Neuronal stem cell (in vitro differentiated cells): ENCODE results near the gene OSBPL2.

ENCODE experiments used
- DNase-seq: peaks from one replicate; pipeline ENCODE4 v3.0.0-alpha.2; 2013; ENCODE audit warnings: low spot score
- H2AFZ ChIP-seq: one replicate; pipeline ENCODE4 v1.6.1; 2013; ENCODE audit warnings: mild to moderate bottlenecking, low read length, inconsistent platforms
- H2AK5ac ChIP-seq: 2 replicates; pipeline ENCODE4 v1.6.1; 2013; ENCODE audit warnings: low read depth, mild to moderate bottlenecking, inconsistent platforms, low read length, moderate library complexity, mixed read lengths
- H2BK120ac ChIP-seq: 2 replicates; pipeline ENCODE4 v1.6.1; 2013; ENCODE audit warnings: low read depth, mild to moderate bottlenecking, inconsistent platforms, low read length, moderate library complexity, mixed read lengths
- H2BK12ac ChIP-seq: one replicate; pipeline ENCODE4 v1.6.1; 2013; ENCODE audit warnings: low read length, inconsistent platforms
- H2BK15ac ChIP-seq: 2 replicates; pipeline ENCODE4 v1.6.1; 2013; ENCODE audit warnings: mild to moderate bottlenecking, low read length, inconsistent platforms, mixed read lengths
- H2BK5ac ChIP-seq: one replicate; pipeline ENCODE4 v1.6.1; 2013; ENCODE audit warnings: inconsistent platforms, mild to moderate bottlenecking, low read length, moderate library complexity
- H3K14ac ChIP-seq: one replicate; pipeline ENCODE4 v1.6.1; 2013; ENCODE audit warnings: low read length, inconsistent platforms
- H3K18ac ChIP-seq: 2 replicates; pipeline ENCODE4 v1.6.1; 2013; ENCODE audit warnings: low read length, inconsistent platforms
- H3K23ac ChIP-seq: 2 replicates; pipeline ENCODE4 v1.6.1; 2013; ENCODE audit warnings: low read depth, mild to moderate bottlenecking, mixed read lengths, low read length, inconsistent platforms; ENCODE audit not compliant: poor library complexity
- H3K27ac ChIP-seq: replicated peaks from 3 replicates; pipeline ENCODE4 v1.5.1; 2013; ENCODE audit warnings: low read length, inconsistent platforms
- H3K27me3 ChIP-seq, 3 experiments: 2 replicates each; pipeline ENCODE4 v1.6.1; 2013; ENCODE audit warnings: low read length in 3 of 3, mild to moderate bottlenecking in 2 of 3, inconsistent platforms in 1 of 3, low read depth in 1 of 3, mixed read lengths in 1 of 3, moderate library complexity in 1 of 3; ENCODE audit not compliant: control insufficient read depth in 3 of 3, insufficient read depth in 3 of 3
- H3K36me3 ChIP-seq, 2 donors: replicated peaks in 1 of 2; 2 replicates each; pipeline ENCODE4 v1.6.1; 2013; ENCODE audit warnings: low read length in 2 of 2; ENCODE audit not compliant: control insufficient read depth in 2 of 2, insufficient read depth in 2 of 2
- H3K4ac ChIP-seq: 2 replicates; pipeline ENCODE4 v1.6.1; 2013; ENCODE audit warnings: inconsistent platforms, mild to moderate bottlenecking, low read length, moderate library complexity
- H3K4me1 ChIP-seq, 2 donors: 1 replicate in 1 of 2; 2 replicates in 1 of 2; pipeline ENCODE4 v1.6.1; 2013; ENCODE audit warnings: low read length in 2 of 2, low read depth in 1 of 2; ENCODE audit not compliant: control insufficient read depth in 2 of 2, insufficient read depth in 1 of 2
- H3K4me2 ChIP-seq: one replicate; pipeline ENCODE4 v1.6.1; 2013; ENCODE audit warnings: mild to moderate bottlenecking, low read length, inconsistent platforms; ENCODE audit not compliant: insufficient read depth, poor library complexity, severe bottlenecking
- H3K4me3 ChIP-seq, 2 donors: 2 replicates each; pipeline ENCODE4 v1.5.1; 2013; ENCODE audit warnings: low read length in 2 of 2, mild to moderate bottlenecking in 2 of 2, inconsistent platforms in 1 of 2, moderate library complexity in 1 of 2
- H3K79me1 ChIP-seq: one replicate; pipeline ENCODE4 v1.6.1; 2013; ENCODE audit warnings: low read depth, mild to moderate bottlenecking, inconsistent platforms, low read length, moderate library complexity
- H3K9ac ChIP-seq: one replicate; pipeline ENCODE4 v1.6.1; 2013; ENCODE audit warnings: mild to moderate bottlenecking, low read depth, low read length, inconsistent platforms; ENCODE audit not compliant: poor library complexity
- H3K9me3 ChIP-seq, 2 donors: replicated peaks in 1 of 2; 2 replicates each; pipeline versions ENCODE3 to v1.6.1; 2013; ENCODE audit warnings: low read length in 2 of 2, mild to moderate bottlenecking in 2 of 2, inconsistent platforms in 1 of 2, low read depth in 1 of 2, mixed read lengths in 1 of 2, moderate library complexity in 1 of 2; ENCODE audit not compliant: control insufficient read depth in 2 of 2, insufficient read depth in 1 of 2
- H4K8ac ChIP-seq: one replicate; pipeline ENCODE4 v1.6.1; 2013; ENCODE audit warnings: low read depth, mild to moderate bottlenecking, inconsistent platforms, low read length, moderate library complexity
- H4K91ac ChIP-seq: one replicate; pipeline ENCODE4 v1.6.1; 2013; ENCODE audit warnings: low read length, low read depth, mild to moderate bottlenecking, inconsistent platforms; ENCODE audit not compliant: poor library complexity
- WGBS, 2 donors: extraction: QIAGEN DNeasy Blood & Tissue Kit; methylation state at CpG; one replicate each; pipeline ENCODE4 v1.1.7; 2013; ENCODE audit warnings: missing lambda C conversion rate in 2 of 2, mixed read lengths in 1 of 2; ENCODE audit not compliant: insufficient read length in 2 of 2, insufficient replicate concordance in 1 of 2; ENCODE audit errors: extremely low coverage in 2 of 2; 5-methylcytosine and 5-hydroxymethylcytosine counted together

The OSBPL2 gene

DNA sequence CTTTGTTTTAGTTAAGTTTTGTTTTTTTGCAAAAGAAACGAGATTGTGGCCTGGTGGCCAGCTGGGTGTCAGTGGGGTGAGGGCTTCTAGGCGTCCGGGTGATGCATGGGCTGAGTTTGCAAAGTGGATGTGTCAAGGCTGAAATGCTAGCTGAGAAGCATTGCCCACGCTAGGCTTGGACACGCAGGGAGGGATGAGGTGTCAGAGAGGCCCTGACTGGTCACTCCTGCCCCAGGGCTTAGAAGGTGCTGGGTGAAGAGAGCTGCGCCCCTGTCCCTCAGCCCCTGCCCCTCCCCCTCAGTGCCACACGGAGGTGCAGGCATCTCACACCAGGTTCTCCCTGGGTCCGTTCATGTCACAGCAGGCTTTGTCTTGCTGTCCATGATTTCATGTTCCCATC, 8.1 kb downstream of the OSBPL2 start:
- H3K79me1 ChIP-seq: peaks cover 29% of the 10 kb centered on the region
- peaks cover 6 to 27% of the 10 kb centered on the region in 2 donors for H3K36me3 ChIP-seq
- no peak overlapping the region for H3K23ac ChIP-seq
- peak overlapping the region; percentile 25 for H3K14ac ChIP-seq
- WGBS, 2 donors: no CpG with 5 or more reads among the region's 8 CpGs
- H4K8ac ChIP-seq: no peak overlapping the region
- H3K4me2 ChIP-seq: no peak overlapping the region
- no peaks in the 10 kb centered on the region for H3K9me3 ChIP-seq
- DNase-seq: no peak
- H3K27me3 ChIP-seq: no peaks in the 10 kb centered on the region
- no peak overlapping the region for H3K9ac ChIP-seq
- H3K18ac ChIP-seq: no peak overlapping the region
- no peak overlapping the region for H3K4ac ChIP-seq
- no peak overlapping the region for H2BK5ac ChIP-seq
- no peak overlapping the region for H3K27ac ChIP-seq
- H2AK5ac ChIP-seq: no peak overlapping the region
- H2BK12ac ChIP-seq: no peak overlapping the region
- H3K4me1 ChIP-seq: no peaks in the 10 kb centered on the region
- H3K4me3 ChIP-seq: no peak overlapping the region
- H2AFZ ChIP-seq: no peak overlapping the region
- no peak overlapping the region for H2BK15ac ChIP-seq
- no peak overlapping the region for H4K91ac ChIP-seq
- H2BK120ac ChIP-seq: no peak overlapping the region

DNA sequence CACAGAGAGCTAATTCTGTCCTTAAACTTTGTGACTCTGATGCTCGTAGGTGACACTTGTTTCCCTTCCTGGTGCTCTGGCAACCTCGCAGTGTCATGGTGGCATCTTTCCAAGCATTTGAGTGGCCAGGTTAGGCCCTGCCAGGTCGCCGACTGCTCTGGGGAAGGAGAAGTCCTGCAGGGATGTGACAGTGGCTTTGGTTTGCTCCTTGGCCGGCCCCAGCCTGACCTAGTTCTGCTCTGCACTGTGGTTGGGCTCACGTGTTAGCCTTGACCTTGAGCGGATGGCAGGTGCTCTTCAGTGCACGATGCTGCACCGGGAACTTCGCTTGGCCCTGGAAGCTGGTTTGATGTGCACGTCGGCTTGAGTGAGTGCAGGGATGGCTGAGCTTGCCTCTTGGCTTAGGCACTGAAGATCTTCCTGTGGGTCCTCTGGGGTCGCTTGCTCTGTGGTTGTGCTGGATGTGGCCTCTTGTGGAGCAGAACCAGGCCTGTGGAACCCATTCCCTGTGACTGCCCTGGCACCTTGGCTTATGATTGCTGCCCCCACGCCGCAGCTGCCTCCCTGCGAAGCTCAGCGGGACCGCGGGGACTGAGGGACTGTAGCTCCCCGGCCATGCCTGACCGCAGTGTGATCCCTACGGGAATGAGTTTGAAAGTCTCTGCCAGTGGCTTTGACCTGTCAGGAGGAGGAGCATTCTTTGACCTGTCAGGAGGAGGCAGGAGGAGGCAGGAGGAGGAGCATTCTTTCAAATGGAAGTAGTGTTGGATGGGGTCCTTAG, 8.7 kb downstream of the OSBPL2 start:
- H3K9ac ChIP-seq: peak overlapping the region; percentile 64
- H3K27ac ChIP-seq: no peak overlapping the region
- peaks cover 0 to under 1% of the 10 kb centered on the region in 2 donors for H3K9me3 ChIP-seq
- no peak overlapping the region for H3K23ac ChIP-seq
- peak overlapping the region; percentile 35 for H3K18ac ChIP-seq
- no peak for DNase-seq
- no peak overlapping the region for H3K4ac ChIP-seq
- no peak overlapping the region for H3K4me2 ChIP-seq
- no peaks in the 10 kb centered on the region for H3K27me3 ChIP-seq
- H3K79me1 ChIP-seq: peaks cover 26% of the 10 kb centered on the region
- H3K4me3 ChIP-seq: no peak overlapping the region
- no peak overlapping the region for H2BK120ac ChIP-seq
- no peak overlapping the region for H2BK12ac ChIP-seq
- no peak overlapping the region for H2AK5ac ChIP-seq
- H2BK15ac ChIP-seq: no peak overlapping the region
- WGBS, 2 donors: no CpG with 5 or more reads among the region's 22 CpGs
- no peaks in the 10 kb centered on the region for H3K4me1 ChIP-seq
- no peak overlapping the region for H2BK5ac ChIP-seq
- H3K36me3 ChIP-seq: peaks cover 7 to 22% of the 10 kb centered on the region in 2 donors
- no peak overlapping the region for H4K91ac ChIP-seq
- H3K14ac ChIP-seq: peak overlapping the region; percentile 25
- H2AFZ ChIP-seq: no peak overlapping the region
- H4K8ac ChIP-seq: no peak overlapping the region

DNA sequence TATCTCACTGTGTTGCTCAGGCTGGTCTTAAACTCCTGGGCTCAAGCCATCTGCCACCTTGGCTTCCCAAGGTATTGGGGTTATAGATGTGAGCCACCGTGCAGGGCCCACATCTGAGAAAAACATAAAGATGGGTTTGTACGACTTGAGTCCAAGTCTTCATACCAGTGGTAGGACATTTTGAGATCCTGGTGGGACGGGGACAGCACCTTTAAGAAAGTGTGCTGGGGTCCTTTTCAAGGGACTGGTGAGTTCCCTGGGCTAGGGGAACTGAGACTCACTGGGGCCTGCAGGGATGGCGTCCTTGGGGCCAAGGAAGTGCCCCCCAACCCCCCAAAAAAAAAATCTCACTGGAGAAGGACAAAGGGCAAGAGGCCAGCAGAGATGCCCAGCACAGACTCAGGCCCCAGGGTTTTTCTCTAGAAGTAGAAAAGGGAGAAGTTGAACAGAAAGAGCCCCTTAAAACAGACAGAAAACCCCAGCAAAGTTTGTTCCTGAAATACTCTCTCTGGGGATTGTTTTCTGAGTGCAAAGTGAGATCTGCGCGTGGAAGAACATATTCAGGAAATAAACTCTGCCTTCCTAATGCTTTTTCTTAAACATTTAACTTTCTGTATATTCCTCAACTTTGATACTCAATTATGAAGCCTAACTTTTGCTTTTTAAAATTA, 10.7 kb downstream of the OSBPL2 start:
- no CpG with 5 or more reads among the region's 6 CpGs for WGBS, 2 donors

DNA sequence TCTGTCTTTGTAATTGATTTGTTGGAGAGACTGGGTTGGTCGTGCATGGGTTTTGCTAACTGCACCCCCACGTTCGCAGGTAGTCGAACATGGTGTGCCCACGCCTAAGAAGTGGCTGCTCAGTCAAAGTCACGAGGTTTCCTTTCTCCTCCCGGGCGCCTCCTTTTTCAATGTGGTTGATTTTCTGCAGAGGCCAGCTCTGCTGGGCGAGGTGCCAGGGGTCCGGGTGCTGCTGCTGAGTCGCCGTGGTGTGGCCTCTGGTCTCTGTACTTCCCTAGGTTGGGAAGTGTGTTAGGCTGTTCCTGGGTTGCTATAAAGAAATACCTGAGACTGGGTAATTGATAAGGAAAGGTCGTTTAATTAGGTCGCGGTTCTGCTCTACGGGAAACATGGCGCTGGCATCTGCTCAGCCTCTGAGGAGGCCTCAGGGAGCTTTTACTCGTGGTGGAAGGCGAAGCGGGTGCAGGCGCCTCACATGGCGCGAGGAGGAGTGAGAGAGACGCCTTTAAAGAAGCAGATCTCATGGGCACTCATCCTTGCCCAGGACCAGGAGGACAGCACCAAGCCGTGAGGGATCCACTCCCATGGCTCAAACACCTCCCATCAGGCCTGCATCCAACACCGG, 14.1 kb downstream of the OSBPL2 start:
- no peak overlapping the region for H3K23ac ChIP-seq
- no peak overlapping the region for H3K18ac ChIP-seq
- no peak overlapping the region for H3K9ac ChIP-seq
- H3K27me3 ChIP-seq: no peaks in the 10 kb centered on the region
- H3K9me3 ChIP-seq: peaks cover 0 to 2% of the 10 kb centered on the region in 2 donors
- H2AK5ac ChIP-seq: no peak overlapping the region
- no peak overlapping the region for H2BK15ac ChIP-seq
- no peak for DNase-seq
- no peak overlapping the region for H2BK12ac ChIP-seq
- H3K4me2 ChIP-seq: no peak overlapping the region
- H2BK120ac ChIP-seq: no peak overlapping the region
- no peak overlapping the region for H2BK5ac ChIP-seq
- H4K8ac ChIP-seq: no peak overlapping the region
- no peak overlapping the region for H3K27ac ChIP-seq
- H3K14ac ChIP-seq: no peak overlapping the region
- H3K4me3 ChIP-seq: no peak overlapping the region
- H3K4me1 ChIP-seq: peaks cover 0 to 5% of the 10 kb centered on the region in 2 donors
- H3K4ac ChIP-seq: no peak overlapping the region
- no CpG with 5 or more reads among the region's 26 CpGs for WGBS, 2 donors
- peaks cover 10% of the 10 kb centered on the region for H3K79me1 ChIP-seq
- H2AFZ ChIP-seq: no peak overlapping the region
- no peak overlapping the region for H4K91ac ChIP-seq
- peaks cover 11 to 21% of the 10 kb centered on the region in 2 donors for H3K36me3 ChIP-seq

More for the DNA sequence above, 10.7 kb downstream of the OSBPL2 start:
- Histone ChIP-seq H2BK15ac (no peak overlapping the region), H3K4ac (no peak overlapping the region), H2AFZ (no peak overlapping the region), H4K8ac (no peak overlapping the region), H2BK120ac (no peak overlapping the region), H3K27me3 (no peaks in the 10 kb centered on the region), H3K23ac (no peak overlapping the region), H3K9ac (no peak overlapping the region), H3K9me3 (peaks cover 0 to 2% of the 10 kb centered on the region in 2 donors), H3K27ac (no peak overlapping the region), H3K79me1 (peaks cover 20% of the 10 kb centered on the region), H3K18ac (no peak overlapping the region), H3K4me3 (no peak overlapping the region), H3K14ac (no peak overlapping the region), H3K4me2 (no peak overlapping the region), H3K4me1 (peaks cover 0 to under 1% of the 10 kb centered on the region in 2 donors), H2BK5ac (no peak overlapping the region), H3K36me3 (peaks cover 2 to 16% of the 10 kb centered on the region in 2 donors), H2AK5ac (no peak overlapping the region), H4K91ac (no peak overlapping the region), H2BK12ac (no peak overlapping the region)
- DNase-seq: no peak
